SK-N-SH treated with all-trans-retinoic acid at 6 μM for 48 hours (cell line): ENCODE data around the gene AFF1.

Experiments used
- BACH2 ChIP-seq: fragments of 250-450 bp; sonication (Bioruptor Pico); IDR thresholded peaks from 2 replicates; pipeline ENCODE4 v1.9.0; 2021; ENCODE audit warnings: mild to moderate bottlenecking, borderline replicate concordance
- ZFP30 ChIP-seq: fragments of 450-650 bp; formaldehyde crosslinking; IDR thresholded peaks from 2 replicates; pipeline ENCODE4 v1.5.0; 2022; ENCODE audit warnings: mild to moderate bottlenecking, moderate library complexity

DNA sequence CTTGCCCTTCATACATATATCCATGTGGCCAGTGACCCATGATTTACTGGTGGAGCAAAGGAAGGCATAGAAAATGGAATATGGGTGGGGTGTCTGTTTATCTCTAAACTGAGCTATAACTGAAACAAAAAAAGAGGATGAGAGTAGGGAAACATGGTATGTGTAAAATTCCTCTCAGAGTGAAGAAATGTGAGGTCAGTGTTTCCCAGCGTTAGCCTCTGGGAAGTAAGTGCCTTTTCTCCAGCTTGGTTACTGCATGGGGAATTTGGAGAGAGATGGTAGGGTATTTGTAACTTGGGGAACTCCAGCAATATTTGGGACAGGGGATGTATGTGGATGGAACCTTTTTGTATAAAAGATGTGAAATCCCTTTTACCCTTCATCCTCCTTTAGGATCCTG lies 89.4 kb downstream of the AFF1 start:
- TF ChIP-seq BACH2 (CRISPR knock-in tag) (no peak), ZFP30 (CRISPR knock-in tag) (no peak)
